H9 (cell line): ENCODE measurements around the gene DENND5B. TPM values are rescaled to one million over a fixed set of nuclear protein-coding genes. Genes with fewer than 3 reads are reported as not detected.
A peak's percentile ranks its signal among the peaks of the same experiment; 100 is the strongest.

Experiments used
- DNase-seq: peaks from one replicate; pipeline ENCODE4 v3.0.0-alpha.2; 2017
- H2AFZ ChIP-seq: one replicate; pipeline ENCODE4 v1.6.1; 2013; ENCODE audit warnings: mild to moderate bottlenecking, low read length, control low read depth, moderate library complexity
- H2AK5ac ChIP-seq: 2 replicates; pipeline ENCODE4 v1.6.1; 2013; ENCODE audit warnings: low read length, control low read depth, mixed read lengths; ENCODE audit not compliant: insufficient read length
- H2BK120ac ChIP-seq: one replicate; pipeline ENCODE4 v1.6.1; 2013; ENCODE audit warnings: low read depth, mild to moderate bottlenecking, low read length, control low read depth, inconsistent platforms; ENCODE audit not compliant: poor library complexity, severe bottlenecking
- H2BK12ac ChIP-seq: 2 replicates; pipeline ENCODE4 v1.6.1; 2013; ENCODE audit warnings: low read length, control low read depth, mixed read lengths, low read depth; ENCODE audit not compliant: insufficient read length
- H2BK15ac ChIP-seq: 2 replicates; pipeline ENCODE4 v1.6.1; 2013; ENCODE audit warnings: low read depth, low read length, control low read depth
- H2BK20ac ChIP-seq: one replicate; pipeline ENCODE4 v1.6.1; 2013; ENCODE audit warnings: low read depth, mild to moderate bottlenecking, low read length, control low read depth, inconsistent platforms; ENCODE audit not compliant: poor library complexity, severe bottlenecking
- H2BK5ac ChIP-seq: 2 replicates; pipeline ENCODE4 v1.6.1; 2013; ENCODE audit warnings: low read length, control low read depth, mixed read lengths; ENCODE audit not compliant: insufficient read length
- H3K14ac ChIP-seq: 2 replicates; pipeline ENCODE4 v1.6.1; 2013; ENCODE audit warnings: low read length, control low read depth; ENCODE audit not compliant: insufficient read depth
- H3K18ac ChIP-seq: 2 replicates; pipeline ENCODE4 v1.6.1; 2013; ENCODE audit warnings: low read depth, mild to moderate bottlenecking, mixed read lengths, low read length, control low read depth; ENCODE audit not compliant: insufficient read length
- H3K23ac ChIP-seq: 2 replicates; pipeline ENCODE4 v1.6.1; 2013; ENCODE audit warnings: low read length, control low read depth, mixed read lengths, low read depth; ENCODE audit not compliant: insufficient read length
- H3K23me2 ChIP-seq: 2 replicates; pipeline ENCODE4 v1.6.1; 2013; ENCODE audit warnings: low read depth, mild to moderate bottlenecking, mixed read lengths, low read length, control low read depth; ENCODE audit not compliant: insufficient read length, poor library complexity, severe bottlenecking
- H3K27ac ChIP-seq: 2 replicates; pipeline ENCODE4 v1.5.1; 2013; ENCODE audit warnings: low read length, control low read depth, mixed read lengths, low read depth; ENCODE audit not compliant: insufficient read length
- H3K27me3 ChIP-seq: 2 replicates; pipeline ENCODE4 v1.6.1; 2013; ENCODE audit warnings: low read length, control low read depth, inconsistent platforms; ENCODE audit not compliant: insufficient read depth
- H3K4ac ChIP-seq: 2 replicates; pipeline ENCODE4 v1.6.1; 2013; ENCODE audit warnings: low read depth, mild to moderate bottlenecking, control low read depth, inconsistent platforms, low read length, moderate library complexity
- H3K4me1 ChIP-seq: 2 replicates; pipeline ENCODE4 v1.6.1; 2013; ENCODE audit warnings: low read length, control low read depth, inconsistent platforms; ENCODE audit not compliant: insufficient read depth
- H3K4me2 ChIP-seq: 2 replicates; pipeline ENCODE4 v1.6.1; 2013; ENCODE audit warnings: low read length, control low read depth, mixed read lengths; ENCODE audit not compliant: insufficient read length, insufficient read depth
- H3K56ac ChIP-seq: 2 replicates; pipeline ENCODE4 v1.6.1; 2013; ENCODE audit warnings: low read depth, mild to moderate bottlenecking, mixed read lengths, low read length, control low read depth; ENCODE audit not compliant: insufficient read length
- H3K79me1 ChIP-seq: 2 replicates; pipeline ENCODE4 v1.6.1; 2013; ENCODE audit warnings: low read depth, mild to moderate bottlenecking, moderate library complexity, low read length, control low read depth, inconsistent platforms; ENCODE audit not compliant: insufficient read depth, poor library complexity, severe bottlenecking
- H3K79me2 ChIP-seq: 2 replicates; pipeline ENCODE4 v1.6.1; 2013; ENCODE audit warnings: low read length, control low read depth, inconsistent platforms; ENCODE audit not compliant: insufficient read depth
- H3K9ac ChIP-seq: 2 replicates; pipeline ENCODE4 v1.6.1; 2013; ENCODE audit warnings: low read length, control low read depth, mixed read lengths; ENCODE audit not compliant: insufficient read length; ENCODE audit errors: extremely low read depth
- H3K9me3 ChIP-seq: one replicate; pipeline ENCODE4 v1.6.1; 2013; ENCODE audit warnings: low read depth, low read length, inconsistent platforms; ENCODE audit not compliant: control insufficient read depth
- H3T11ph ChIP-seq: one replicate; pipeline ENCODE4 v1.6.1; 2013; ENCODE audit warnings: mild to moderate bottlenecking, low read length, control low read depth, inconsistent platforms
- H4K20me1 ChIP-seq: one replicate; pipeline ENCODE4 v1.6.1; 2013; ENCODE audit not compliant: control insufficient read depth, insufficient read length, insufficient read depth
- H4K5ac ChIP-seq: 2 replicates; pipeline ENCODE4 v1.6.1; 2013; ENCODE audit warnings: low read depth, mild to moderate bottlenecking, mixed read lengths, low read length, control low read depth; ENCODE audit not compliant: insufficient read length
- H4K8ac ChIP-seq: replicated peaks from 2 replicates; pipeline ENCODE4 v1.6.1; 2013; ENCODE audit warnings: low read length, control low read depth, mixed read lengths, low read depth; ENCODE audit not compliant: insufficient read length
- H4K91ac ChIP-seq: 2 replicates; pipeline ENCODE4 v1.6.1; 2013; ENCODE audit warnings: low read depth, mild to moderate bottlenecking, moderate library complexity, mixed read lengths, low read length, control low read depth; ENCODE audit not compliant: insufficient read length
- H3K27ac Mint-ChIP-seq, 3 experiments: 2 replicates in 2 of 3; 3 replicates in 1 of 3; pipeline ENCODE4 v1.8.0; 2020 to 2021; ENCODE audit warnings: mixed read lengths in 3 of 3, mild to moderate bottlenecking in 1 of 3, moderate library complexity in 1 of 3
- H3K27me3 Mint-ChIP-seq: 2 replicates; pipeline ENCODE4 v1.8.0; 2021; ENCODE audit warnings: low read depth, mild to moderate bottlenecking, moderate library complexity, mixed read lengths
- H3K36me3 Mint-ChIP-seq, 3 experiments: 2 replicates in 2 of 3; 3 replicates in 1 of 3; pipeline ENCODE4 v1.8.0; 2020 to 2021; ENCODE audit warnings: low read depth in 3 of 3, mixed read lengths in 3 of 3; ENCODE audit not compliant: insufficient read depth in 1 of 3
- H3K4me1 Mint-ChIP-seq, 2 experiments: 2 replicates each; pipeline ENCODE4 v1.8.0; 2020; ENCODE audit warnings: mixed read lengths in 2 of 2
- H3K4me3 Mint-ChIP-seq, 2 experiments: 2 replicates in 1 of 2; 3 replicates in 1 of 2; pipeline ENCODE4 v1.8.0; 2020 to 2021; ENCODE audit warnings: mild to moderate bottlenecking in 2 of 2, mixed read lengths in 2 of 2, moderate library complexity in 1 of 2
- H3K9me3 Mint-ChIP-seq, 2 experiments: 2 replicates in 1 of 2; 3 replicates in 1 of 2; pipeline ENCODE4 v1.8.0; 2020; ENCODE audit warnings: mild to moderate bottlenecking in 2 of 2, mixed read lengths in 2 of 2, moderate library complexity in 1 of 2
- CTCF ChIP-seq: fragments of 200-600 bp; sonication (generic); conservative IDR thresholded peaks from 3 replicates; pipeline ENCODE4 v1.8.0; 2021; ENCODE audit warnings: antibody characterized with exemption, mild to moderate bottlenecking
- total RNA-seq: library from RNA; stranded (reverse); gene quantifications from 2 replicates; pipeline ENCODE4 v1.2.1, GENCODE V29; 2021

DENND5B gene
- total RNA-seq, 1 experiment from 2014 or later: 13.4 TPM

- Mint-ChIP-seq H3K4me1 (peaks cover 20 to 23% of the 10 kb centered on the region in 2 experiments), H3K4me3 (no peak overlapping the region), H3K9me3 (peaks cover 28 to 35% of the 10 kb centered on the region in 2 experiments), H3K27ac (0 out of 7 replicates have a peak overlapping the region, but pooled peaks of 1 of the 3 experiments have one; percentile 4), H3K36me3 (peaks cover 17 to 28% (median 21%) of the 10 kb centered on the region in 3 experiments), H3K27me3 (no peaks in the 10 kb centered on the region)
- peaks cover 2% of the 10 kb centered on the region for H3K4me1 ChIP-seq
- no peak overlapping the region for H4K91ac ChIP-seq
- H3K23me2 ChIP-seq: no peaks in the 10 kb centered on the region
- H3K56ac ChIP-seq: no peak overlapping the region
- no peak overlapping the region for H3K27ac ChIP-seq
- no peak overlapping the region for H4K5ac ChIP-seq
- H4K8ac ChIP-seq: no peak overlapping the region
- H2BK15ac ChIP-seq: no peak overlapping the region
- no peak overlapping the region for H3K9ac ChIP-seq
- no peak overlapping the region for H3K4me2 ChIP-seq
- no peaks in the 10 kb centered on the region; the same call in 1 of the 2 replicates for H3K79me2 ChIP-seq
- no peak overlapping the region for H3K18ac ChIP-seq
- peaks cover 12% of the 10 kb centered on the region for H3K9me3 ChIP-seq
- H2BK12ac ChIP-seq: no peak overlapping the region
- H2BK5ac ChIP-seq: no peak overlapping the region
- DNase-seq: no peak
- no peaks in the 10 kb centered on the region for H3K27me3 ChIP-seq
- H3K79me1 ChIP-seq: no peaks in the 10 kb centered on the region
- no peak overlapping the region for H3K14ac ChIP-seq
- H2BK20ac ChIP-seq: no peak overlapping the region
- no peak overlapping the region for H3K4ac ChIP-seq
- no peaks in the 10 kb centered on the region for H4K20me1 ChIP-seq
- no peak overlapping the region for H3T11ph ChIP-seq
- H2BK120ac ChIP-seq: no peak overlapping the region
- H2AK5ac ChIP-seq: no peak overlapping the region
- no peak overlapping the region for H3K23ac ChIP-seq
- no peak overlapping the region for H2AFZ ChIP-seq
- no peak for TF ChIP-seq CTCF
These were observed 32.4 kb downstream of the DENND5B start for GRCh38 chr12:31558521-31558920.
